ENCODE data around the gene KMT2C. TPM values are rescaled to one million over a fixed set of nuclear protein-coding genes. Genes with fewer than 3 reads are reported as not detected.
"Not testable (repeated sequence)": the region's sequence is repeated elsewhere in the genome, so short reads cannot be mapped to it uniquely, and the experiment has no call there.

KMT2C gene
- total and polyA plus RNA-seq, 7 donors, result 5.8 to 82.3 (median 45.7) TPM

GRCh38 chr7:152313831-152314604 lies 121.8 kb downstream of the KMT2C start:
- ATAC-seq, result peak in 3 of 4 donors; percentile 57 to 77 (median 69)
- Histone ChIP-seq H3K36me3 (ENCODE audit: insufficient read depth in 1 of 2, low read depth in 1 of 2) (peaks cover 0 to 24% of the 10 kb centered on the region in 2 donors), H3K27me3 (ENCODE audit: insufficient read depth in 3 of 3, low read length in 2 of 3) (no peaks in the 10 kb centered on the region), H3K4me1 (peaks cover 41% of the 10 kb centered on the region), H3K4me3 (peak overlapping the region; percentile 12), H3K9me3 (no peaks in the 10 kb centered on the region), H3K27ac (peak overlapping the region; percentile 50)
- intact Hi-C loops (cut with DNase I), result no loop called here
- DNase-seq, result no peak
- 54 to 75% (median 66%) methylated on average over 1 of the region's 1 CpG for WGBS, 3 donors
- no peak for TF ChIP-seq CTCF (IDR thresholded peaks at IDR 0.05)

GRCh38 chr7:152313217-152313616 lies 122.6 kb downstream of the KMT2C start:
- DNase-seq, result no peak
- TF ChIP-seq CTCF (IDR thresholded peaks at IDR 0.05), result no peak
- Histone ChIP-seq H3K27me3 (ENCODE audit: insufficient read depth in 3 of 3, low read length in 2 of 3) (no peaks in the 10 kb centered on the region), H3K9me3 (no peaks in the 10 kb centered on the region), H3K27ac (peak overlapping the region; percentile 50), H3K4me1 (peaks cover 41% of the 10 kb centered on the region), H3K36me3 (ENCODE audit: insufficient read depth in 1 of 2, low read depth in 1 of 2) (peaks cover 0 to 32% of the 10 kb centered on the region in 2 donors), H3K4me3 (peak overlapping the region; percentile 12)
- ATAC-seq, result no peak
- intact Hi-C loops (cut with DNase I), result no loop called here

- peak overlapping the region; percentile 50 for H3K27ac ChIP-seq
- no peak for TF ChIP-seq CTCF (IDR thresholded peaks at IDR 0.05)
- ATAC-seq (peak in 1 of 4 donors; percentile 48), DNase-seq (no peak)
- H3K4me3 ChIP-seq, result no peak overlapping the region
- 24 to 33% (median 30%) methylated on average over 2 of the region's 2 CpGs for WGBS, 3 donors
- intact Hi-C loops (cut with DNase I), result no loop called here
- H3K27me3 ChIP-seq (ENCODE audit: insufficient read depth in 3 of 3, low read length in 2 of 3), result no peaks in the 10 kb centered on the region
- no peaks in the 10 kb centered on the region for H3K9me3 ChIP-seq
- peaks cover 0 to 41% of the 10 kb centered on the region in 2 donors for H3K36me3 ChIP-seq (ENCODE audit: insufficient read depth in 1 of 2, low read depth in 1 of 2)
- H3K4me1 ChIP-seq, result peaks cover 41% of the 10 kb centered on the region
Observed at GRCh38 chr7:152312316-152312715, 123.5 kb downstream of the KMT2C start.

- intact Hi-C loops (cut with DNase I), result no loop called here
- H3K27me3 ChIP-seq (ENCODE audit: insufficient read depth in 3 of 3, low read length in 2 of 3), result no peaks in the 10 kb centered on the region
- no peak for ATAC-seq
Observed at GRCh38 chr7:152307902-152308301, 127.9 kb downstream of the KMT2C start.

GRCh38 chr7:152299542-152300143 lies 136.2 kb downstream of the KMT2C start:
- H3K27me3 ChIP-seq (ENCODE audit: insufficient read depth in 3 of 3, low read length in 2 of 3); ATAC-seq; intact Hi-C loops (cut with DNase I); H3K4me3 ChIP-seq; DNase-seq; H3K4me1 ChIP-seq; H3K27ac ChIP-seq; H3K9me3 ChIP-seq: not testable (repeated sequence)
- 93 to 100% (median 100%) methylated on average over 1 to 2 of the region's 2 CpGs for WGBS, 3 donors
- peaks cover 0 to 13% of the 10 kb centered on the region in 2 donors for H3K36me3 ChIP-seq (ENCODE audit: insufficient read depth in 1 of 2, low read depth in 1 of 2)

More at GRCh38 chr7:152307902-152308301, 127.9 kb downstream of the KMT2C start:
- H3K27ac ChIP-seq, result no peak overlapping the region
- no peak for DNase-seq
- peaks cover 0 to 61% of the 10 kb centered on the region in 2 donors for H3K36me3 ChIP-seq (ENCODE audit: insufficient read depth in 1 of 2, low read depth in 1 of 2)
- no peak overlapping the region for H3K4me3 ChIP-seq
- peaks cover 3% of the 10 kb centered on the region for H3K4me1 ChIP-seq
- no peak for TF ChIP-seq CTCF (IDR thresholded peaks at IDR 0.05)
- no peaks in the 10 kb centered on the region for H3K9me3 ChIP-seq
